Caki2 (cell line): ENCODE data around the gene FZR1. TPM values are rescaled to one million over a fixed set of nuclear protein-coding genes. Genes with fewer than 3 reads are reported as not detected.

ENCODE experiments used
- DNase-seq: peaks from one replicate; pipeline ENCODE4 v3.0.0-alpha.2; 2015; ENCODE audit warnings: low read depth
- in situ Hi-C: cut with HindIII; loops from 2 replicates; pipeline ENCODE4 v1.10.0; 2016; ENCODE audit warnings: low sequenced_read_pairs, low pct_unique_long_range_greater_than_20kb, mixed read lengths
- total RNA-seq: library from RNA; depleted of rRNA; stranded (reverse); fragments of >200 nt; shearing (Covaris generic); gene quantifications from 2 replicates; pipeline ENCODE4 v1.2.3, GENCODE V29; 2014; ENCODE audit warnings: low replicate concordance

Gene FZR1
- total RNA-seq, 1 experiment from 2014 or later = 23.0 TPM

DNA sequence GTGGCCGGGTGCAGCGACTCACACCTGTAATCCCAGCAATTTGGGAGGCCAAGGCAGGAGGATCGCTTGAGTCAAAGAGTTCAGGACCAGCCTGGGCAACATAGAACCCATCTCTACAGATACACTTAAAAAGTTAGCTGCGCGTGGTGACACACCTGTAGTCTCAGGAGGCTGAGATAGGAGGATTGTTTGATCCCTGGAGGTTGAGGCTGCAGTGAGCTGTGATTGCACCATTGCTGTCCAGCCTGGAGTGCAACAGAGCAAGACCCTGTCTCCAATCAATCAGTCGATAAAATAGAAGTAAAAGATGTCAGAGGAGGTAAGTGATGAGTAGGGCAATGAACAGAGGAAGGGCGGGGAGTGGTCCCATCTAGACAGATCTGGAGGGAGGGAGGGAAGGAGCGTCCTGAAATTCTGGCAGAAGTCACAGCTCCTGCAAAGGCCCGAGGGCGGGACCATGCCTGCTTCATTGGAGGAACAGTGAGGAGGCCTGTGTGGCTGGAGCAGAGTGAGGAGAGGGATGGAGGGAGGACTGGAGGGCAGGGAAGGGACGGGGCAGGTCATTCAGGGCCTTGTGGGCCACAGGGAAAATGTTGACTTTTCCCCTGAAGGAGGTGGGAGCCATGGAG is 35.5 kb upstream of the FZR1 start:
- DNase-seq = no peak
- in situ Hi-C loops = no loop called here

DNA sequence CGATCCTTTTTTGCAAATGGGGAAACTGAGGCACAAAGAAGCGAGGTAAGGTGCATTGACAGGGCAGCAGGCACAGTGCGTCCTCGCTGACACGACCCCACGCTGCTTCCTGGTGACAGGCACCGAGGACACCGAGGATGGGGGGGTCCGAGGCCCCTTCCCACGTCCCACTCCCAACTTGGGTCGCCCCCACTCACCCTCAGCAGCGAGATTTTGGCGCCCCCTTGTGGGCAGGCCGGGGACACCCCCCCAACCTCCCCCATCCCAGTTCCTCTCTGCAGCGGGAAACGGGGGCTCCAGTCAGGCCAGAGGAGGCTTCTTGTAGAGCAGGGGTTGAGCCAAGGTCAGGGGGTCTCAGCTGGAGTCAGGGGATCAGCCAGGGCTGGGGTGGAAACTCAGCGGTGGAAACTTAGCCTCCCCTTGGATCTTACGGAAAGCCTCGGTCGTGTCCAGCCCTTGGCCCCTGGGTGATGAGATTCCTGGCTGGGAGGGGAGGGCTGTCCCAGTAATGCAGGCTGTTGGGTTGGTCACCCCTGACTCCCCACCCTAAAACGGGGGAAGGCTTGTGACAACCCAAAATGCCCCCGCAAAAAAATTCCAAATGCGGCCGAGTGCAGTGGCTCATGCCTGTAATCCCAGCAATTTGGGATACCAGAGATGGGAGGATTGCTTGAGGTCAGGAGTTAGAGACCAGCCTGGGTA is 34.0 kb upstream of the FZR1 start:
- no peak for DNase-seq
- in situ Hi-C loops = no loop called here

DNA sequence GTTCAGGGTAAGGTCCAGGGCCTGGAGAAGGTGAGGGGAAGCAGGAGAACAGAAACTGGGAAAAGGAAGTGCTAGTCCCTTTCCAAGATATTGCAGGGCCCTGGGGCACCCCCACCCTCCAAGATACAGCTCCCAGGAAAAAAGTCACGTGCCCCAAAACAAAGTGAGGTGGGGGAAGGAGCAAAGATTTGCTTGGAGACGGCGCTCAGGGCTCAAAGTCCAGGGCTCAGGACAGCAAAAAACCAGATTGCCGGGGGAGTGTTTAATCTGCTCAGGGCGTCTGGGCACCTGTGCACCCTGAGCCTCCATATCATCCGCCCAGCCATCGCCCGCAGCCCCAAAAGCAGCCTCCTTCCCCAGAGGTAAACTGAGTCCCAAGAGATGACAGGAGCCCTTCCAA is 32.1 kb upstream of the FZR1 start:
- no peak for DNase-seq
- in situ Hi-C loops = no loop called here

DNA sequence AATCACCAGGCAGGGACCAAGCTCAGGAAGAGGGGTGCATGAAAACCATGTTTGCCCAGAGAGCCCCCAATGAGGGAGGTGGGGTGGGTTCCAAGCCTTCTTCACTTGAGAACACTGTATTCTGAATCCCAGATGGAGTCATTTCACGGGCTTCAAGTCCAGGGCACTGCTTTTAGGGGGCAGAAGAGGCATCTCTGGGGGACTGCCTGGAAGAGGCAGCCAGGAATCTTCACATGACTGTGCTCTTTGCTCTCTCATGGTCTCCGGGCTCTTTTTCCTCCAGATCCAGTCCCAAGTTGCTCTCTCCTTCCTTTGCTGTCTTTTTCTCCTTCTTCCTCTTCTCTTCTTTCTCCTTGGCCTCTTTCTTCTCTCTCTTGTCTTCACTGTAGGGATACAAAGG is 31.5 kb upstream of the FZR1 start:
- in situ Hi-C loops = no loop called here
- no peak for DNase-seq

DNA sequence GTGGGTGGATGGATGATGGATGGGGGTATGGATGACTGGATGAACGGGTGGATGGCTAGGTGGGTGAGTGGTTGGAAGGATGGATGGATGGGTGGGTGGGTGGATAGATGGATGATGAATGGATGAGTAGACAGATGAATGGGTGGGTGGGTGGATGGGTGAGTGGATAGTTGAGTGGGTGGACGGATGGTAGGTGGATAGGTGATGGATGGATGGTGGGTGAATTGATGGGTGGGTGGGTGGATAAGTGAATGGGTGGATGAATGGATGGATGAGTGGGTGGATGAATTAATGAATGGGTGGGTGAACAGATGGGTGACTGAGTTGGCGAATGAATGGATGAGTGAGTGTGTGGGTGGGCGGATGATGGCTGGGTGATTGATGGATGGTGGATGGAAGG is 30.7 kb upstream of the FZR1 start:
- in situ Hi-C loops = no loop called here

DNA sequence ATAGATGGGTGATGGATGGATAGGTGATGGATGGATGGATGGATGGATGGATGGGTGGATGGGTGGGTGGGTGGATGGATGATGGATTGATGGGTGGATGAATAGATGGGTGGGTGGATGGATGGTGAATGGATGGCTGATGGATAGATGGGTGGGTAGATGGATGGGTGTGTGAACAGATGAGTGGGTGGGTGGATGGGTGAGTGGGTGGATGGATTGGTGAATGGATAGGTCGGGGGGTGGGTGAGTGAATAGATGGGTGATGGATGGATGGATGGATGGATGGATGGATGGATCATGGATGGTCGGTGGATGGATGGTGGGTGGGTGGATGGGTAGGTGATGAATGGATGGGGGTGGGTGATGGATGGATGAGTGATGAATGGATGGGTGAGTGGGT is 29.3 kb upstream of the FZR1 start:
- no peak for DNase-seq
- in situ Hi-C loops = no loop called here

More for the DNA sequence above, 30.7 kb upstream of the FZR1 start:
- no peak for DNase-seq

DNA sequence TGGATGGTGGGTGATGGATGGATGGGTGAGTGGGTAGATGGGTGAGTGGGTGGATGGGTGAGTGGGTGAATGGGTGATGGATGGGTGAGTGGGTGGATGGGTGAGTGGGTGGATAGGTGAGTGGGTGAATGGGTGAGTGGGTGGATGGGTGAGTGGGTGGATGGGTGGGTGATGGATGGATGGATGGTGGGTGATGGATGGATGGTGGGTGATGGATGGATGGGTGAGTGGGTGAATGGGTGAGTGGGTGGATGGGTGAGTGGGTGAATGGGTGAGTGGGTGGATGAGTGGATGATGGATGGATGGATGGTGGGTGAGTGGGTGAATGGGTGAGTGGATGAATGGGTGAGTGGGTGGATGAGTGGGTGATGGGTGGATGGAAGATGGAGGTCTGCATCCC is 28.6 kb upstream of the FZR1 start:
- in situ Hi-C loops = no loop called here
- DNase-seq = no peak

DNA sequence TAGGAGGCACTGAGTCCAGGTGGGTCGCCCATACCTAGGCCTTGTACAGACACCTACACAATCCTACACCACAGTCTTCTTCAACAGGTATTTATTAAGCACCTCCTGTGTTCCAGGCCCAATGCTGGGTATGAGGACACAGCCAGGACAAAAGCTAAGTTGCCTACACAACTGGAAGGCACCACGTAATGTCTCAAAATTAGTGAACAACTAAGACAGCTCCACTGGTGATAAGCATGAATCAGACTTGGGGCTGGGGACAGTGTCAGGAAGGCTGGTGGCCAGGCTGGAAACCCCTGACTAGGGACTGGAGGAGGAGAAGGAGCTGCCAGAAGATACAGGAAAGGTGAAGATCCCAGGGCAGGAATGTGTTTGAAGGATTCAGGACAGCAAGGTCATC is 28.2 kb upstream of the FZR1 start:
- no peak for DNase-seq
- in situ Hi-C loops = no loop called here

DNA sequence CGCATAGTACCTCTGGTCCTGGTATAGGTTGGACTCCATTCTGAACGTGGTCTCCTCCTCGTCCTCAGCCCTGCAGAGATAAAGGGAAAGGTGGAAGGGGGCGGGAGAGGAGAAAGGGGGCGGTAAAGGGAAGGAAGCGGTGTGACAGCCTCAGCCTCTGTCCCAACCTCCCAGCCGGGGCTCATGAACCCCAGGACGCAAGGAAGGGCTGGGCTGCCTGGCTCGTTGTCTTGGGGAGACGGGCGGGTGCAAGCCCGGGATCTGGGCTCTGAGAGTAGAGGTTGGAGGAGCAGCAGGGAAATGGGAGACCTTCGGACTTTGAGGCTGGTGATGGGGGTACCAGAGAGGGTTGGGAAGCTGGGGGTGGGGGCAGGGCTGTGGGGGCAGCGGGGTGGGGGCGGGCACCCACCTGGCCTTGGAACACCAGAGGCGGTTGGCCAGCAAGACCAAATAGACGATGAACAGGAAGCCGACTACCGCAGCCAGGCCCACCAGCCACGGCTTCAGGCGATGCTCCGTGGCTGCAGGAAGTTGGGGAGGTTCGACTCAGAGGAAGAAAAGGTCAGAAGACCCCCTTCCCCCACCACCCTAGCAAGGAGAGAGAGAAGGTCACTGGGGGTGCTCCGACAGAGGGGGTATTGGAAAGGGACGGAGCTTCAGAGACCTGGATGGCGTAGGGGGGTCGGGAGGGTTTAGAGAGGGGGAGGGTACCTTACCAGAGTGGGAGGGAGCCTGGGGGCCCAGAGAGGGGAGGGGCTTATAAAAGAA is 27.5 kb upstream of the FZR1 start:
- no peak for DNase-seq
- in situ Hi-C loops = no loop called here

DNA sequence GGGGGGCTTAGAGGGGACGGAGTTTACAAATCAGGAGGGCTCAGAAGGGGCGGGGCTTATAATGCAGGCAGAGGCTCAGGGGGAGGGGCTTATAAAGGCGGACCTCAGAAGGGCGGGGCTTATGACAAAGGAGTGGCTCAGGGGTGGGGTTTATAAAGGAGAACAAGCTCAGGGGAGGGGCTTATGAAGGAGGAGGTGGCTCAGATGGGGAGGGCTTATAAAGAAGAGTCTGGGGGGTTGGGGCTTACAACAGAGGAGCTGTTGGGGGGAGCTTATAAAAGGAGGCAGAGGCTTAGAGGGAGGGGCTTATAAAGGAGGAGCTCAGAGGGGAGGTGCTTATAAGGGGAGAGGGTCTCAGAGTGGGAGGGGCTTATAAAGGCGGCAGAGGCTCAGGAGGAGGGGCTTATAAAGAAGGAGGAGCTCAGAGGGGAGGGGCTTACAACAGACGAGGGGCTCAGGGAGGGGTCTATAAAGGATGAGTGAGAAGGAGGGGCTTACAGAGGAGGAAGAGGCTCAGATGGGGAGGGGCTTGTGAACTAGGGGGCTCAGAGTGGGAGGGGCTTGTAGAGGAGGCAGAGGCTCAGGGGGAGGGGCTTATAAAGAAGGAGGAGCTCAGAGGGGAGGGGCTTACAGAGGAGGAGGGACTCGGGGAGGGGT is 26.8 kb upstream of the FZR1 start:
- in situ Hi-C loops = no loop called here
- no peak for DNase-seq

DNA sequence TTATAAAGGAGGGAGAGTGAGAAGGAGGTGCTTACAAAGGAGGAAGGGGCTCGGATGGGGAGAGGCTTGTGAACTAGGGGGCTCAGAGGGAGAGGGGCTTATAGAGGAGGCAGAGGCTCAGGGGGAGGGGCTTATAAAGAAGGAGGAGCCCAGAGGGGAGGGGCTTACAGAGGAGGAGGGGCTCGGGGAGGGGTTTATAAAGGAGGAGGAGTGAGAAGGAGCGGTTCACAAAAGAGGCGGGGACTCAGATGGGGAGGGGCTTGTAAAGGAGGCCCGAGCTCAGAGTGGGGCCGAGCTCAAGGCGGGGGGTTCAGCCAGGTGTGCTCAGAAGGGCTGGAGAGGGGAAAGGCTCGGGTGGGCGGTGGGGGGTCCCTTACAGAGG is 26.3 kb upstream of the FZR1 start:
- DNase-seq = no peak

DNA sequence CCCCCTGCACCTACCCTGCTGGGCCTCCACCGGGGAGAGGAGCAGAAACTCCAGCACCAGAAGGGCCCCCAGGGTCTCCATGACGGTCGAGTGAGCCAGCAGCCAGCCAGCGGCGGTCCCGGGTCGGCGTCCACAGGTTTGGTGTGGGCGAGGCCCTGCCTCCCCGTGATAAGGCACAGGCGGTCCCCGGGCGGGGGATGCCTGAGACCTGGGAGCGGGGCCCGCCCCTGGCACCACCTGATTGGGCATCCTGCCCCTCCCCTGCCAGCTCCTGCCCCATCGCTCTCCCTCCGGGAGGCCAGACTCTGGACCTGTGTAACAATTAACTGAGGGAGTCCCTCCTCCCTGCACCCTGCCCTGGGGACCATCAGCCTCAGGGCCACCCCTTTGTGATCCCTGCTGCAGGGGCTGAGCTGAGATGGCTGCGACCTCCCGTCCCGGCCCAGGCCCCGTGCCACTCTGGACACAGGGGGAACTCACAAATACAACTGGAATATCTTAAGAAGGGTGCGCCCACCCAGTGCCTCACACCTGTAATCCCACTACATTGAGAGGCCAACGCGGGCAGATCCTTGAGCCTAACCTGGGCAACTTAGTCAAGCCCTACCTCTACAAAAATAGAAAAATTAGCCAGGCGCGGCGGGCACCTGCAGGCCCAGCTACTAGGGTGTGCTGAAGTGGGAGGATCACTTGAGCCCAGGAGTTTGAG is 25.6 kb upstream of the FZR1 start, which contains the start of gene SMIM24:
SMIM24 (minus strand) TSS at position 143 of the 709 bp plus-strand sequence; CDS start at position 81, 62 bp downstream.
- DNase-seq = no peak
- in situ Hi-C loops = no loop called here

More for the DNA sequence above, 26.3 kb upstream of the FZR1 start:
- in situ Hi-C loops = no loop called here

DNA sequence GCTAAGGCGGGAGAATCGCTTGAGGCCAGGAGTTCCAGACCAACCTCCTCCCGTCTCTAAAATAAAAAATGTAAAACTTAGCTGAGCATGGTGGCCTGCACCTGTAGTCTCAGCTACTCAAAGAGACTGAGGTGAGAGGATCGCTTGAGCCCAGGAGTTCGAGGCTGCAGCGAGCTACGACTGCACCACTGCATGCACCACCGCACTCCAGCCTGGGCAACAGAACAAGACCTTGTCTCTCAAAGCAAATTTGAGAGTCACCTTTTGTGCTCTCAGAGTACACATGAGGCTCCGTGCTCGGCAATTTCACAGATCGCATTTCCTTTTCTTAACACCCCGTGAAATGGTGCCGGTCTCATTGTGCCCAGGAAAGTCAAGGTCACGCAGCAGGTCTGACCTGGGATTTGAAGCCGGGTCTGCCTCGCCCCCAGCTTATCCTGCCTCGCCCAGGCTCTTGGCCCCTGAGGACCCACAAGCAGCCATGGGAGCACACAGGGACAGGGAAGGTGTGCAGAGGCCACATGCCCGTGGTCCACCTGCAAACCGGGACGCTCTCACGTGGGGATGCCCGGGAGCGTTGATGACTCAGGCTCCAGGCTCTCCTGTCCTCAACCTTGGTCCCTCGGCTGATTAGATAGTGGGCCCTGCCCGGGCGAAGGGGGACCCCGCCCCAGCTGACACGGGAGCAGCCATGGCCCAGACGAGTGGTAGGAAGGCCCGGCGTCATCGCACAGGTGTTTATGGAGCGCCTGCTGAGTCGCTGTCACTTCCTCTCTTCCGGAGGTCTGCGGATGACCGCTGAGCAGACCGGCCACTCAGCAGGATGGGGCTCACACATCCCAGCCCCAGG is 24.6 kb upstream of the FZR1 start:
- in situ Hi-C loops = no loop called here
- DNase-seq = no peak

DNA sequence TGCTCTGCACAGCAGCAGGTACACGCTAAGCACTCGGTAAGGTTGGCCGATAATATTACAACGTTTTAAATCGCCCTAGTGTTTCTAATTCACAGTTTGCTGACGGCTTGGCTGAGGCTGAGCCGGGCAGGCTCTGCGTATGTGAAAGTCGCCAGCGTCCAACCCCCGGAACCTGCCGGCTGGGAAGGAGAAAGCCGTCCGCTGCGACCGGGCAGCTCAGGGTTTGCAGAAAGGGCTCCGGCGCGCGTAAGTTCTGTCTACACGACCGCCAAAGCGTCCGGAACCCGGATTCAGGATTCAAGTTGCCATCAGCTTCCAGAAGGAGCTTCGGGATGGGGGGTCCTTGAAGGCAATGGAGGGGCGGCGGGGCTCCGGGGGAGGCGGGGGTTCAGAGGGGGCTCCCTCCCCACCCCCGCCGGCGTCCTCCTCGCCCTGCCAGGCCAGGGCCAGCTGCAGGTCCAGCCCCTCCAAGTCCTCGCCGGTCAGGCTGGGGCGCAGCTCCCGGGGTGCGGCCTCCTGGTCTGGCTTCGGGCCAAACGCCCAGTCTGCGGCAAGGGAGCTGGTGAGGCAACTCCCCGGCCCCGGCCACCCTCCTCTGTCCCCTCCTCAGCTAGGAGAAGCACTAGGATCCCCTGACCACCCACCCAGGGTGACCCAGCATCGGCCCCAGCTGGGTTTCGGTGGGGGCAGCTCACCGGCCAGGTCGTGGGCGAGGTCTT is 23.4 kb upstream of the FZR1 start:
- in situ Hi-C loops = no loop called here
- no peak for DNase-seq

DNA sequence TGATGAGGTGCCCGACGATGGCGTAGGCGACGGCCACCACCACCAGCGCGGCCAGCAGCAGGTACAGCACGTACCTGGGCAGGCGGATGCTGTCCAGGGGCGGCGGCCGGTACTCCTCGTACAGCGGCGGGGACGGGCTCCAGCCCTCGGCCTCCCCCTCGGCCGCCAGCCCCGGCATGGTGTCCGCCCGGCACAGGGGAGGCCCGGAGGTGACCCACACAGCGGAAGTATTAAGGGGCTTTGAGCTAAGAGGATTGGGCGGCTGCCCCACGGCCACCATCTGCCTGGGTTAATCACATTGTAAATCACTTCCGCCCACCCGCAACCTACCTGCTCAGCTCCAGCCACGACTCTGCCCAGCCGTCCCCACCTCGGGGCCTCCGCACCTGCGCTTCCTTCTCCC is 22.9 kb upstream of the FZR1 start, which contains the start of gene SMIM44:
SMIM44 (minus strand) TSS at position 216 of the 403 bp plus-strand sequence; CDS start at position 178, 38 bp downstream.
- in situ Hi-C loops = no loop called here

DNA sequence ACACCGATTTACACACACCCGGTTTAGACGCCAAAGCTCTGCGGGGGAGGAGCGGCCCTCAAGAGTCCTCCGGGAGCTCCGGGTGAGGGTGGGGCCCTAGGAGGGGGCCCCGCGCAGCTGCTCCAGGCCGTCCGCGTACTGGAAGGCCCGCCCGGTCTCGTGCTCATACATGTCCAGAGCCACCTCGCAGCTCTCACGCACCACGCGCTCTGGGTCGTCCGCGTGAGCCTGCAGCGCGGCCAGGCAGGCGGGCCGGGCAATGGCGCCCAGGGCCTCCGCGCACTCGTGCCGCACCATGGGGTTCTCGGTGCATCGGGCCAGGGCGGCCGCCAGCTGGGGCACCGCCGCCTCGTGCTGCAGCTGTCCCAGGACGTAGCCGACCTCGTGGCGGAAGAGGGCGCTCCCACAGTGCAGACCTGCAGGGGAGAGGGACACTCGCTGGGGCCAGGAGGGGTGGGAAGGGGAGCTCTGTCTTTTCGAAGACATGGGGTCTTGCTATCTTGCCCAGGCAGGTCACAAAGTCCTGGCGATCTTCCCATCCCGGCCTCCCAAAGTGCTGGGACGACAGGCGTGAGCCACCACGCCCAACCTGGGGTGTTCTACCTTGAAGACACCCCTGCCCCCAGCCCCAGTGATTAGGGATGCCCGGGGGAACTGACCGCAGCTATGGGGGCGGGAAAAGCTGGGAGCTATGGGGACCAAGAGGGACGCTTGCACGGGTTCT is 14.6 kb upstream of the FZR1 start:
- DNase-seq = no peak
- in situ Hi-C loops = no loop called here

More for the DNA sequence above, 22.9 kb upstream of the FZR1 start, which contains the start of gene SMIM44:
- DNase-seq = no peak
